ENCODE measurements around the gene CSF2.

The CSF2 gene

GRCh38 chr5:132073231-132074013, at the start of gene CSF2:
Gene CSF2, plus strand, starts transcription at chr5:132073789. Its CDS starts 35 bp downstream, at chr5:132073824.
- no peak for DNase-seq (ENCODE audit: low read depth, low spot score)

- DNase-seq (ENCODE audit: low read depth, low spot score): no peak
These were observed 49.5 kb upstream of the CSF2 start for GRCh38 chr5:132024117-132024435.

- no peak for DNase-seq (ENCODE audit: low read depth, low spot score)
These were observed 48.7 kb upstream of the CSF2 start for GRCh38 chr5:132024789-132025402.

- DNase-seq (ENCODE audit: low read depth, low spot score): no peak
These were observed 48.1 kb upstream of the CSF2 start for GRCh38 chr5:132025403-132025971.

- no peak for DNase-seq (ENCODE audit: low read depth, low spot score)
These were observed 47.0 kb upstream of the CSF2 start for GRCh38 chr5:132026516-132027008.

GRCh38 chr5:132027027-132027426, 46.6 kb upstream of the CSF2 start:
- no peak for DNase-seq (ENCODE audit: low read depth, low spot score)

GRCh38 chr5:132029609-132030330, 43.8 kb upstream of the CSF2 start:
- no peak for DNase-seq (ENCODE audit: low read depth, low spot score)

GRCh38 chr5:132030610-132031009, 43.0 kb upstream of the CSF2 start:
- DNase-seq (ENCODE audit: low read depth, low spot score): no peak

- no peak for DNase-seq (ENCODE audit: low read depth, low spot score)
These were observed 41.4 kb upstream of the CSF2 start for GRCh38 chr5:132032196-132032595.

GRCh38 chr5:132033122-132033521, 40.5 kb upstream of the CSF2 start:
- DNase-seq (ENCODE audit: low read depth, low spot score): no peak

GRCh38 chr5:132037353-132037752, 36.2 kb upstream of the CSF2 start:
- DNase-seq (ENCODE audit: low read depth, low spot score): no peak

GRCh38 chr5:132044207-132044606, 29.4 kb upstream of the CSF2 start:
- DNase-seq (ENCODE audit: low read depth, low spot score): no peak

- no peak for DNase-seq (ENCODE audit: low read depth, low spot score)
These were observed 26.7 kb upstream of the CSF2 start for GRCh38 chr5:132046880-132047299.

GRCh38 chr5:132049093-132049492, 24.5 kb upstream of the CSF2 start:
- DNase-seq (ENCODE audit: low read depth, low spot score): no peak

- DNase-seq (ENCODE audit: low read depth, low spot score): no peak
These were observed 24.0 kb upstream of the CSF2 start for GRCh38 chr5:132049559-132049958.

- no peak for DNase-seq (ENCODE audit: low read depth, low spot score)
These were observed 23.5 kb upstream of the CSF2 start for GRCh38 chr5:132050136-132050535.

GRCh38 chr5:132050661-132051552, 22.7 kb upstream of the CSF2 start:
- DNase-seq (ENCODE audit: low read depth, low spot score): no peak

- no peak for DNase-seq (ENCODE audit: low read depth, low spot score)
These were observed 21.1 kb upstream of the CSF2 start for GRCh38 chr5:132052520-132052919.

GRCh38 chr5:132053483-132053882, 20.1 kb upstream of the CSF2 start:
- no peak for DNase-seq (ENCODE audit: low read depth, low spot score)

- no peak for DNase-seq (ENCODE audit: low read depth, low spot score)
These were observed 19.4 kb upstream of the CSF2 start for GRCh38 chr5:132054031-132054696.

All from smooth muscle cell of the brain vasculature (primary cell).